Nephron (organoid): ENCODE measurements around the gene VLDLR.

ENCODE experiments used
- H3K27ac Mint-ChIP-seq, 3 experiments: 2 replicates each; pipeline ENCODE4 v1.8.0; 2020; ENCODE audit warnings: mixed read lengths in 3 of 3, mild to moderate bottlenecking in 2 of 3, moderate library complexity in 1 of 3
- H3K27me3 Mint-ChIP-seq: 2 replicates; pipeline ENCODE4 v1.8.0; 2021; ENCODE audit warnings: low read depth, mild to moderate bottlenecking, moderate library complexity, mixed read lengths
- H3K36me3 Mint-ChIP-seq: 2 replicates; pipeline ENCODE4 v1.8.0; 2020; ENCODE audit warnings: low read depth, mixed read lengths
- H3K4me1 Mint-ChIP-seq: 2 replicates; pipeline ENCODE4 v1.8.0; 2020; ENCODE audit warnings: mixed read lengths
- H3K4me3 Mint-ChIP-seq, 3 experiments: 2 replicates each; pipeline ENCODE4 v1.8.0; 2020; ENCODE audit warnings: mild to moderate bottlenecking in 3 of 3, mixed read lengths in 3 of 3, moderate library complexity in 2 of 3
- H3K9me3 Mint-ChIP-seq: 2 replicates; pipeline ENCODE4 v1.8.0; 2020; ENCODE audit warnings: mixed read lengths
- CTCF ChIP-seq, 3 experiments: fragments of 200-600 bp; sonication (generic); IDR thresholded peaks; one replicate each; pipeline ENCODE4 v1.5.0; 2021; ENCODE audit warnings: antibody characterized with exemption in 3 of 3; ENCODE audit not compliant: unreplicated experiment in 3 of 3

The VLDLR gene

GRCh38 chr9:2593744-2594143 lies 27.8 kb upstream of the VLDLR start:
- no peak for TF ChIP-seq CTCF (IDR thresholded peaks at IDR 0.05; ENCODE audit: unreplicated experiment in 3 of 3)
- no peak overlapping the region for H3K27ac Mint-ChIP-seq
- no peak overlapping the region for H3K4me3 Mint-ChIP-seq
- peaks cover 19% of the 10 kb centered on the region for H3K4me1 Mint-ChIP-seq
- H3K36me3 Mint-ChIP-seq, result peaks cover 12% of the 10 kb centered on the region
- no peaks in the 10 kb centered on the region for H3K27me3 Mint-ChIP-seq
- H3K9me3 Mint-ChIP-seq, result peaks cover 19% of the 10 kb centered on the region

- Mint-ChIP-seq H3K9me3 (peaks cover 13% of the 10 kb centered on the region), H3K4me3 (no peak overlapping the region), H3K27ac (no peak overlapping the region), H3K36me3 (peaks cover 12% of the 10 kb centered on the region), H3K27me3 (no peaks in the 10 kb centered on the region), H3K4me1 (peaks cover 19% of the 10 kb centered on the region)
- no peak for TF ChIP-seq CTCF (IDR thresholded peaks at IDR 0.05; ENCODE audit: unreplicated experiment in 3 of 3)
Observed at GRCh38 chr9:2595973-2596372, 25.6 kb upstream of the VLDLR start.

GRCh38 chr9:2597483-2597882 lies 24.1 kb upstream of the VLDLR start:
- Mint-ChIP-seq H3K27me3 (no peaks in the 10 kb centered on the region), H3K27ac (no peak overlapping the region), H3K4me3 (no peak overlapping the region), H3K4me1 (peaks cover 20% of the 10 kb centered on the region), H3K36me3 (peaks cover 8% of the 10 kb centered on the region), H3K9me3 (peaks cover 9% of the 10 kb centered on the region)
- TF ChIP-seq CTCF (IDR thresholded peaks at IDR 0.05; ENCODE audit: unreplicated experiment in 3 of 3), result no peak

- no peaks in the 10 kb centered on the region for H3K9me3 Mint-ChIP-seq
- no peaks in the 10 kb centered on the region for H3K27me3 Mint-ChIP-seq
- no peak for TF ChIP-seq CTCF (IDR thresholded peaks at IDR 0.05; ENCODE audit: unreplicated experiment in 3 of 3)
- H3K4me3 Mint-ChIP-seq, result no peak overlapping the region
- peaks cover 30% of the 10 kb centered on the region for H3K4me1 Mint-ChIP-seq
- H3K27ac Mint-ChIP-seq, result no peak overlapping the region
- no peaks in the 10 kb centered on the region for H3K36me3 Mint-ChIP-seq
Observed at GRCh38 chr9:2599896-2600295, 21.7 kb upstream of the VLDLR start.

- H3K36me3 Mint-ChIP-seq, result no peaks in the 10 kb centered on the region
- no peak overlapping the region for H3K27ac Mint-ChIP-seq
- TF ChIP-seq CTCF (IDR thresholded peaks at IDR 0.05; ENCODE audit: unreplicated experiment in 3 of 3), result no peak
- H3K9me3 Mint-ChIP-seq, result no peaks in the 10 kb centered on the region
- H3K27me3 Mint-ChIP-seq, result no peaks in the 10 kb centered on the region
- H3K4me1 Mint-ChIP-seq, result peaks cover 30% of the 10 kb centered on the region
- H3K4me3 Mint-ChIP-seq, result no peak overlapping the region
Observed at GRCh38 chr9:2600307-2600706, 21.3 kb upstream of the VLDLR start.

GRCh38 chr9:2601785-2602378 lies 19.7 kb upstream of the VLDLR start:
- no peak for TF ChIP-seq CTCF (IDR thresholded peaks at IDR 0.05; ENCODE audit: unreplicated experiment in 3 of 3)

More at GRCh38 chr9:2601785-2602378, 19.7 kb upstream of the VLDLR start:
- no peak overlapping the region for H3K27ac Mint-ChIP-seq
- no peaks in the 10 kb centered on the region for H3K27me3 Mint-ChIP-seq
- no peaks in the 10 kb centered on the region for H3K36me3 Mint-ChIP-seq
- peaks cover 23% of the 10 kb centered on the region for H3K4me1 Mint-ChIP-seq
- H3K4me3 Mint-ChIP-seq, result no peak overlapping the region
- no peaks in the 10 kb centered on the region for H3K9me3 Mint-ChIP-seq
